Measurements from ENCODE around the gene RIPOR3.
"Not testable (repeated sequence)": the region's sequence is repeated elsewhere in the genome, so short reads cannot be mapped to it uniquely, and the experiment has no call there.

RIPOR3 gene

GRCh38 chr20:50585214-50585613 is 106.1 kb downstream of the RIPOR3 start:
- no peak for DNase-seq

GRCh38 chr20:50584687-50585086 is 106.7 kb downstream of the RIPOR3 start:
- no peak for DNase-seq

GRCh38 chr20:50583442-50584150 is 107.7 kb downstream of the RIPOR3 start:
- no peak for DNase-seq

GRCh38 chr20:50582591-50583234 is 108.6 kb downstream of the RIPOR3 start:
- no peak for DNase-seq

GRCh38 chr20:50582092-50582491 is 109.2 kb downstream of the RIPOR3 start:
- DNase-seq = no peak

GRCh38 chr20:50580842-50581544 is 110.3 kb downstream of the RIPOR3 start:
- no peak for DNase-seq

GRCh38 chr20:50580016-50580747 is 111.2 kb downstream of the RIPOR3 start:
- DNase-seq = peak in 1 of 2 donors; percentile 34

- no peak for DNase-seq
Measured at GRCh38 chr20:50579511-50579910, 111.8 kb downstream of the RIPOR3 start.

GRCh38 chr20:50578778-50579165 is 112.6 kb downstream of the RIPOR3 start:
- no peak for DNase-seq

GRCh38 chr20:50578061-50578777 is 113.1 kb downstream of the RIPOR3 start:
- DNase-seq = no peak

- DNase-seq = no peak
Measured at GRCh38 chr20:50577175-50578018, 113.9 kb downstream of the RIPOR3 start.

- peak; percentile 21 to 42 for DNase-seq
Measured at GRCh38 chr20:50575865-50576720, 115.2 kb downstream of the RIPOR3 start.

- DNase-seq = no peak
Measured at GRCh38 chr20:50574586-50574985, 116.8 kb downstream of the RIPOR3 start.

- no peak for DNase-seq
Measured at GRCh38 chr20:50574108-50574507, 117.2 kb downstream of the RIPOR3 start.

- peak in 1 of 2 donors; percentile 28 for DNase-seq
Measured at GRCh38 chr20:50572938-50573777, 118.2 kb downstream of the RIPOR3 start.

GRCh38 chr20:50571466-50571865 is 119.9 kb downstream of the RIPOR3 start:
- DNase-seq = no peak

- no peak for DNase-seq
Measured at GRCh38 chr20:50569864-50570836, 121.2 kb downstream of the RIPOR3 start.

- not testable (repeated sequence) for DNase-seq
Measured at GRCh38 chr20:50569487-50569863, 121.9 kb downstream of the RIPOR3 start.

All from hippocampal formation (tissue), 2 donors.